GM21528 (cell line): ENCODE results near the gene XRCC4.
"Not testable (repeated sequence)": the region's sequence is repeated elsewhere in the genome, so short reads cannot be mapped to it uniquely, and the experiment has no call there.

Source experiments
- ATAC-seq: cut with Tn5 transposase; IDR thresholded peaks from one replicate; pipeline ENCODE4 v1.9.1; 2021; ENCODE audit warnings: mild to moderate bottlenecking, moderate library complexity; ENCODE audit not compliant: unreplicated experiment, low FRiP score

XRCC4 gene

GRCh38 chr5:83076742-83077661, at the start of gene XRCC4, which contains the start of gene TMEM167A:
XRCC4 (plus strand) TSS chr5:83077547; CDS start chr5:83104920, 27,373 bp downstream.
TMEM167A (minus strand) TSS chr5:83077394; CDS start chr5:83077323, 71 bp downstream.
- peak; percentile 99 for ATAC-seq

GRCh38 chr5:83029912-83030311, 47.4 kb upstream of the XRCC4 start:
- no peak for ATAC-seq

GRCh38 chr5:83031381-83031780, 46.0 kb upstream of the XRCC4 start:
- no peak for ATAC-seq

GRCh38 chr5:83034036-83034435, 43.3 kb upstream of the XRCC4 start:
- ATAC-seq: no peak

- no peak for ATAC-seq
These were observed 42.7 kb upstream of the XRCC4 start for GRCh38 chr5:83034528-83035207.

GRCh38 chr5:83035373-83036100, 41.8 kb upstream of the XRCC4 start:
- no peak for ATAC-seq

- no peak for ATAC-seq
These were observed 40.3 kb upstream of the XRCC4 start for GRCh38 chr5:83036991-83037575.

- no peak for ATAC-seq
These were observed 38.4 kb upstream of the XRCC4 start for GRCh38 chr5:83038924-83039323.

GRCh38 chr5:83042507-83042906, 34.8 kb upstream of the XRCC4 start:
- ATAC-seq: no peak

- no peak for ATAC-seq
These were observed 32.4 kb upstream of the XRCC4 start for GRCh38 chr5:83044926-83045325.

GRCh38 chr5:83048277-83048676, 29.1 kb upstream of the XRCC4 start:
- no peak for ATAC-seq

GRCh38 chr5:83048811-83049210, 28.5 kb upstream of the XRCC4 start:
- no peak for ATAC-seq

GRCh38 chr5:83049370-83049885, 27.9 kb upstream of the XRCC4 start:
- ATAC-seq: no peak

GRCh38 chr5:83050723-83051340, 26.5 kb upstream of the XRCC4 start:
- no peak for ATAC-seq

- no peak for ATAC-seq
These were observed 22.2 kb upstream of the XRCC4 start for GRCh38 chr5:83055166-83055565.

GRCh38 chr5:83058726-83059125, 18.6 kb upstream of the XRCC4 start:
- ATAC-seq: no peak

GRCh38 chr5:83059341-83059740, 18.0 kb upstream of the XRCC4 start:
- no peak for ATAC-seq

GRCh38 chr5:83066548-83067110, 10.7 kb upstream of the XRCC4 start:
- no peak for ATAC-seq

GRCh38 chr5:83067377-83067776, 10.0 kb upstream of the XRCC4 start:
- ATAC-seq: not testable (repeated sequence)
